Left ventricle myocardium superior (tissue), 1 donor: ENCODE measurements around the gene NOL7. TPM values are rescaled to one million over a fixed set of nuclear protein-coding genes. Genes with fewer than 3 reads are reported as not detected.

ENCODE experiments used
- total RNA-seq: library from RNA; stranded (reverse); fragmentation: NEBNext Ultra II Directional; extraction: Animal tissue kit (Norgen Biotek cat#: 25700); gene quantifications from one replicate; pipeline ENCODE4 v1.2.1, GENCODE V29; 2021
- donor health status: DM: no; HTN: yes; CAD: no; lungs with severe emphysema.

Gene NOL7
- total RNA-seq, 1 donor from 2014 or later: 50.2 TPM

Other genes with a start within 250 kb of the NOL7 start
- gene GFOD1, start 127.7 kb upstream of the NOL7 start, total RNA-seq: 33.7 TPM
- gene SIRT5, start 40.7 kb upstream of the NOL7 start, total RNA-seq: 59.3 TPM
- gene RANBP9, start 96.5 kb downstream of the NOL7 start, total RNA-seq: 31.9 TPM
- gene MCUR1, start 199.2 kb downstream of the NOL7 start, total RNA-seq: 30.8 TPM